ENCODE data around the gene MED25. TPM values are rescaled to one million over a fixed set of nuclear protein-coding genes. Genes with fewer than 3 reads are reported as not detected.

The MED25 gene
- total RNA-seq, 1 experiment from 2014 or later, result 16.1 TPM

DNA sequence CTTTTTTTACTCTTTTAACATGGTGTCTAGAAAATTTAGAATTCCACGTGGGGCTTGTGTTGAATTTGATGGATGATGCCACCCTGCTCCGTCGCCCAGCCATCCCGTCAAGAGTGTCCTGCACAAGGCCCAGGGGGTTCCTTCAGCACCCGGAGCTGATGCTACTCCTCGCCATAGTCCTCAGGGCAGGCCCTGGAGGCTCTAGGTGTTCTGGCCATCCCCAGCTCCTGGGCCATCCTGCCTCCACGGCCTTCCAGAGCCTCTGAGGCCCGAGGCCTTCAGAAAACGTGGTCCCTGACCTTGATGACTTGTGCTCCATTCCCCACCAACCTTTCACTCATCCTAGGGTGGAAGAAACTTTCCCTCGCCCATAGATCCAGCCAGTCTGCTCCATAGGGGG is 55.7 kb downstream of the MED25 start:
- no peak for DNase-seq (ENCODE audit: low spot score)

DNA sequence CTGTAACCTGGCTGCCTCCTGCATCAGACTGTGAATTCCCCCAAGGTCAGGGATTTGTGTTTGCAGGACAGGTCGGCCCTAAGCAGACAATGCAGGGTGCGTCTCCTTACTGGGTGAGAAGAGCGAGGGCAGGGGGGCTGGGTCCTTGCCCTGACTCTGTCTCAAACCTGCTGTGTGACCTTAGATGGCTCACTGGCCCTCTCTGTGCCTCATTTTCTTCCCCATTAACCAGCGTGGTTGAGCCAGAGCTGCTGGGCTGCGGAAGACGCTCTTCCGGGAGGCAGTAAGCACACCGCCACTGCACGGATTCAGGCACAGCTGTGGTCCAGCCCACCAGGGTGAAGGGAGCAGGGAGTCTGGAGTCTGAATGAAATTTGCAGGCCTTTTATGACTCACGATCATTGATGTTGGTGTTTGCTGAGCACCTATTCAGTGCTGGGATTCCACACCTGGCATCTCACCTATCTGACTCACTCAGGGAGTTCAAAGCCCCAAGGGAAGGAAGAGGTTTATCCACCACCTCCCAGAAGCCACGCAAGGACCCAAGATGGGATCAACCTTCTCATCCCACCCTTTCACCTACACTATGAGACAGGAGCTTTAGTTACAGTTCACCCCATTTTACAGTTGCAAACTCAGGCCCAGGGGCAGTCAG is 56.5 kb downstream of the MED25 start:
- DNase-seq (ENCODE audit: low spot score), result no peak

DNA sequence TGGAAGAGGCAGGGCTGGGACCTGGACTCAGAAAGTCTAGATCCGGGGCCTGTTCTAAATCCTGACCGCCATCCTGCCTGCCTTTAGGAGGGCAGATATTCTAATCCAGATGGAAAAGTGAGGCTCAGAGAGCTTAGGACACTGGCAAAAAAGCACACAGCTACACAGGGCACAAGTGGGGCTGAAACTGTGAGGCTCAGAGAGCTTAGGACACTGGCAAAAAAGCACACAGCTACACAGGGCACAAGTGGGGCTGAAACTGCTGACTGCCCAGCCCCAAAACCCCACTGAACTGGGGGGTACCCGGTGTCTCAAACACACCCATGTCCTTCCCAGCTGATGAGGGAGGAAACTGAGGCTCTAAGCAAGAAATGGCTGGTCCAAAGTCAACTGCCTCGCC is 57.1 kb downstream of the MED25 start:
- DNase-seq (ENCODE audit: low spot score), result no peak

DNA sequence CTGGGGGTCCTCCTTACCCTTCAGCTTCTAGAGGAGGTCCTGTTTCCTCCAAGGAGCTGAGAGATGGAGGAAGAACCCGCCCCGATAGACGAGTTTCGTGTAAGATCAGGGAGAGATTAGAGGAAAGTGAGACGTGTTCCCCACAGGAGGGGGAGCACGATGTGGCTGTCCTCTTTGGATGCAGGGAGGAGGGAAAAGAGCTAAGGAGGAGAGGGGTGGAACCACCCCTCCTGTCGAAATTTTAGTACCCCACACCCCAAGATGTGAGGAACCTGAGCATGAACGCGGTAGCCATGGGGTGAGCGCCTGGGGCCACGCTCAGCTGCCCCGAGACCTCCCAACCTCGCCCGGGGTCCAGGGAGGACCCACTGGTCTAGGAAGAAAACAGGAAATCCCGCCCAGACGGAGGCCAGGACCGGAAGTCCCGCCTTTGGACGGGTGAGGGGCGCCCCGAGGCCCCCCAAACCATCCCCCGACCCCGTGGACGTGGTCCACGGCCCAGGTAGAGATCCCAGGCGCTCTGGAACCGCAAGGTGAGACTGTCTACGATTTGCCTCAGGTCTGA is 57.9 kb downstream of the MED25 start:
- DNase-seq (ENCODE audit: low spot score), result no peak

DNA sequence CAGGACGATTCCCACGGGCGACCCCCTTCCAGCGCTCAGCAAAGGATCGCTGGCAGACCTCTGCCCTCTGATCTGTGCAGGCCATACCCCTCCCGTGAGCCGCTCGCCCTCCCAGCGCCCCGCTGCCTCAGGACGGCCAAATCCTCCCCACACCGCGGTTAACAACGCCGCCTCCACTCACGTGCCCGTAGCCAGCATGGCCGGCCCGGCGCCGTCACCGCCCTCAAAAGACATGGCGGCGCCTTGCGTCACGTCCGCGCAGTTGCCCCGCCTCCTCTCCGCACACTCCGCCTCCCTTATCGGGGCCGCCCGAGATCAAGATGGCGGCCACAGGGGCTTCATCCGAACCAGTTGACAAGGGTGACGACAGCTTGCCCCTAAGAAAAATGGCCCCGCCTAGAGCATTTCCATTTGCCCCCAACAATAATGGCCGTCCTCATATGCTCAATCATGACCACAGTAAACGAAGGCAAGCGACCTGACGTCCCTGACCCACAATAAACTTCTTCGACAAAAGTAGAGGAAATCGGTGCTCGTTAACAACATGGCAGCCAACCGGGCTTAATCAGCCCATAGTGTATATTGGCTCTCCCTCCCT is 58.4 kb downstream of the MED25 start:
- DNase-seq (ENCODE audit: low spot score), result peak; percentile 98

DNA sequence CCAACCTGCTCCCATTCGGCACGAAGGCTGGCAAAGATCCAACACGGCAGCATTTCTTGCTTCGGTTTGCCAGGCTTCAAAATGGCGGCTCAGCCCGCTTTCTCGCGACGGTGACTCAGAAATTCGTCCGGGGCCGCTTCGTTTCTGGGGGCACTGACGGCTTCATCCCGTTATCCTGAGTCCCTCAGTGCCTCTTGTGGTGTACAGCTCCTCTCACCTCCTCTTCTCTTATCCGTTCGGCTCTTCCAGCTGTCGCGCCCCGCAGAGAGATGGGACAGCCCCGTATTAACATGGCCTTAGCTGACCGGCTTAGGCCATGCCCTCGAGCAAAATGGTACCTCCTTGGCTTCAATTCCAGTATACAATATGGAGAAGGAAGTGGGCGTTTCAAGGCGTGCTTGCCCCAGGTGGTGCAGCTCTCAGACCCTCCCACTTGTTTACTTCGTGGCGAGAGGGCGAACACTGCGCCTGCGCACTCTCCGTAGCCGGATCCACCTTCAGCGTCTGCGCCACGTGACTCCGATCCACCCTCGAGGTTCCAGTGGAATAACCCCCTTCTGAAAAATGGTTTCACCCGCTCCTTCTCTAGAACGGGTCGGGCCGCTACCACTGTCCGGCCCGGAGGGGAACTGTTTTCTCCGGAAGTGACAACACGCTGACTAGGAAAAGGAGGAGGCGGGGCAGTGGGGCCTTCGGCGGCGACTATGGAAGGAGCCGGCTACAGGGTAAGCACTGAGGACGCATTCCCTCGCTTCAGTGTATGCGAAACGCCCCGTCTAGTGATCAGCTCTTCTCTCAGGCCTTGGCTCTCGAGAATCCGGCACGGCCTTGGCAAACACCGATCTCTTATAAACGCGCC is 59.2 kb downstream of the MED25 start, which contains the start of the genes AKT1S1 and TBC1D17:
Gene AKT1S1 (minus strand): TSS at position 336 of the 859 bp plus-strand sequence. CDS start 4,060 bp downstream, outside the sequence.
Gene TBC1D17 (plus strand): TSS at position 683 of the 859 bp plus-strand sequence. CDS start 22 bp downstream, at position 705.
- peak; percentile 100 for DNase-seq (ENCODE audit: low spot score)

DNA sequence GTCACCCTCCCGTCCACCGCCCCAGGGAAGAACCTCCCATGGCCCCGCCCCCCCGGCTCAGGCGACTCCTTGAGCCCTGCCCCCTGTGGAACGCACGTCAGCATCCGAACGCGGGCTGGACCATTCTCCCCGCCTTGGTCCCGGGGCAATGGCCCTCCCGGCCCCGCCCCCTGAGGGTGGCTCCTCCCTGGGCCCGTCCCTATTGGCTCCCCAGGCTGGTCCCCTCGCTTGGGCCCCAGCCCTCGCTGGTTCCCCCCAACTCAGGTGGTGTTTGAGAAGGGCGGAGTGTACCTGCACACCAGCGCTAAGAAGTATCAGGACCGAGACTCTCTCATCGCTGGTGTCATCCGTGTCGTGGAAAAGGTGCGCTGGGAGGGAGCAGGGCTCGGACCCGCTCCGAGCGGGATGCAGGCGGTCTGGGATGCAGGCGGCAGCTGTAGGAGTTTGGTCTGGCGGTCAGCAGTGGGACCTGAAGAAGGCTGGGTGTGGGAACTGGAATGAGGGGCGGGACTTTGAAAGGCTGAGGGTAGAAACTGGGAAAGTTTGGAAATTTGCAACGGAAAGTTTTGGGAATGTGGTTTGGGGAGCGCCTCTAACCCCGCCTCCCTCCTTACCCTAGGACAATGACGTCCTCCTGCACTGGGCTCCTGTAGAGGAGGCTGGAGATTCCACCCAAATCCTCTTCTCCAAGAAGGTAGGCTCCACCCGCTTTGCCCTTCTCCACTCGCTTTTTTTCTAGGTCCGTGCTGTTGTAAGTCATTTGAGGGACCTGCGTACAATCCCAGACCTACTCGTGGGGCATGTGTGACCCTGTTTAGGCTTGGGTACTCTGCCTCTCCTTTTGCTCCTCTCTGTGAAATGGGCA is 60.0 kb downstream of the MED25 start:
- DNase-seq (ENCODE audit: low spot score), result peak; percentile 97

DNA sequence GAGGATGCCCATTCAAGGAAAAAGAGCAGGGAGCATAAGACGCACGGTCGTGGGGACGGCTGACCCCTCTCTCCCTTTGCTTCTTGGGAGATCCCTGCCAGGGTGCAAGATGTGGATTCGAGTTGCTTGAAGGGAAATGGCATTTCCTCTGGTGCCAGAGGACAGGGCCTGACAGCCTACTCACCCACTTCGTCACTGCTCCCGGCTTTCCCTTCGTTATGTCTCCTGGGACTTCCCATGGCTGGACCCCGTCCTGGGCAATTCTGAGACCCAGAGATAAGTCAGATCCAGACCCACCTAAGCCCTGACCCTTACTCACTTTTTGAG is 60.6 kb downstream of the MED25 start:
- no peak for DNase-seq (ENCODE audit: low spot score)

DNA sequence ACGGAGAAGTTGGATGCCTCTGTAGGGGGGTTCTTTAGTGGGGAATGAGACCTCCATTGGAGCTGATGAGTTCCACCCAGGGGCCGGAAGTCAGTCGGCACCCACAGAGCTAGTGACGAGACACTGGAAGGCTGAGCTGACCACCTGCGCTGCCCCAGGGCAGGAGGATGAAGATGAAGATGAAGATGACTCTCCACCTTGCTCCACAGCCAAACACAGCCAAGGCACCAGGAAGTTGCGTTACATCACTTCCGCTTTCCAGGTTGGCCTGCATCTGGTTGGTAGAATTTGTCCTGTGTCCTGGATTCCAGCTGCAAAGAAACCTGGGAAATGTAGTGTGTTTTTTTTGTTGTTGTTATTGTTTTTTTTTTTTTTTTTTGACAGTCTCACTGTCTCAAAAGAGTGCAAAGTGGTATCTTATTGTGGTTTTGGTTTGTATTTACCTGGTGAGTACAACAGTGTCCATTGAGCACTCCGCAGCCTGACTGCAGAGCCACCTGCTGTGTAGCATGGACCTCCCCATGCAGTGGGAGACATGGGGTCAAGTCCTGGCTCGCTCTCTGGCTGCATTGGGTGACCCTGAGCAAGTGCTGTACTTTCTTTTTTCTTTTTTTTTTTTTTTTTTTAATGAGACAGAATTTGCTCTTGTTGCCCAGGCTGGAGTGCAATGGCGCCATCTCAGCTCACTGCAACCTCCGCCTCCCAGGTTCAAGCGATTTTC is 61.3 kb downstream of the MED25 start:
- DNase-seq (ENCODE audit: low spot score), result no peak

DNA sequence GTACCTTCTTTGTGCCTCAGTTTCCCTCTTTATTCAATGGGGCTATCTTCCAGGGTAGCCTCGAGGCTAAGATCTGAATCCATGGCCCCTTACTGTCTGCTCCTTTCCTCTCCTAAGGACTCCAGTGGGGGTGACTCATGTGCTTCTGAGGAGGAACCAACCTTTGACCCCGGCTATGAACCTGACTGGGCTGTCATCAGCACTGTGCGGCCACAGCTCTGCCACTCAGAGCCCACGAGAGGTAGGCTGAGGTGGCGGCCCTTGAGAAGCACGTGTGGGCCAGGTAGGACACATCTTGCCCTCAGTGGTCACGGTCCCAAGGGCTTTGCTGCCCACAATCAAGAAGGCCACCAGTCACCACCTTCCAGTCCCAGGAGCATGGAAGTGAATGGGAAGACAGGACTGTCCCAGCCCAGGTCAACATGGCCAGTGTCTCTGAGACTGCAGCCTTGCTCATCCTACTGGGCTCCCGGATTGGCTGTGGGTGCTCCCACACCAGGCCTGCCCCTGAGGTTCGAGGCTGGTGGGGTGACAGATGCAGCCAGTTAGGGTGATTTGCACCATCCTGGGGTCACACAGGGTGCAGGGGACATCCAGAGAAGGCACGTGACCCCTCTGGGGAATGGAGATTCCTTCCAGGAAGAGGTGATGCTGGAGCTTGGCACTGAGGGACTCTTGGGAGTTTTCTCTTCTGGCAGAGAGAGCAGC is 62.2 kb downstream of the MED25 start:
- no peak for DNase-seq (ENCODE audit: low spot score)

DNA sequence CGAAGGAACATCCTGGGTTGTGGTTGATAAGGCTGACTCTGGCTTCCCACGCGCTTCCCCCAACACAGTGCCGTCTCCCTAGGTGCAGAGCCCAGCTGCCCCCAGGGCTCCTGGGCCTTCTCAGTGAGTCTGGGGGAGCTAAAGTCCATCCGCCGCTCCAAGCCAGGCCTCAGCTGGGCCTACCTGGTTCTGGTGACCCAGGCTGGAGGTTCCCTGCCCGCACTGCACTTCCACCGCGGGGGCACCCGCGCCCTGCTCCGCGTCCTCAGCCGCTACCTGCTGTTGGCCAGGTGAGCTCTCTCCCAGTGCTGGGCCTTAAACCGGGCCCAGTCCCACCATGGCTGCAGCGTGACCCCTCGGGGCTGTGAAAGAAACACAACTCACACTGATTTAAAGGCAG is 63.1 kb downstream of the MED25 start:
- no peak for DNase-seq (ENCODE audit: low spot score)

DNA sequence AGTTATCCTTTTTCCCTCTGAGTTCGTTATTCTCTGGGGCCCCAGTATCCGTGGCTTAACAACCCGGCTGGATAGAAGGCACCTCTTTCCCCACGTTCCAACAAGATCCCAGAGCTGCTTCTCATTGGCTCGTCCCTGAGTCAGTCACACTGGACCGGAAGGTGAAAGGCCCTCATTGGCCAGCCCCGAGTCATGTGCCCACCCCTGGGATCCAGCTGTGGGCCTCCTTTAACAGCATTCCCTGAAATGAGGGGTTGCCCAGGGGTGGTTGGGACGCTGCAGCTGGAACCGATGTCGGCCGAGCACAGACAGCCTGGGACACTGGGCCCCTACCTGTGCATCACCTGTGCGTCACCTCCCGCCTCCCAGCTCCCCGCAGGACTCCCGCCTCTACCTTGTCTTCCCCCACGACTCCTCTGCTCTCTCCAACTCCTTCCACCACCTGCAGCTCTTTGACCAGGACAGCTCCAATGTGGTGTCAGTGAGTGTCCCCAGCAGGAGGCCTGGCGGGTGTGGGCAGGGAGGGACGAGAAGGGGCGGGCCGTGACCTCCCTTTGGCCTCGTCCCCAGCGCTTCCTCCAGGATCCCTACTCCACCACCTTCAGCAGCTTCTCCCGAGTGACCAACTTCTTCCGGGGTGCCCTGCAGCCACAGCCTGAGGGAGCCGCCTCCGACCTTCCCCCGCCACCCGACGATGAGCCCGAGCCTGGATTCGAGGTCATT is 63.7 kb downstream of the MED25 start:
- no peak for DNase-seq (ENCODE audit: low spot score)

DNA sequence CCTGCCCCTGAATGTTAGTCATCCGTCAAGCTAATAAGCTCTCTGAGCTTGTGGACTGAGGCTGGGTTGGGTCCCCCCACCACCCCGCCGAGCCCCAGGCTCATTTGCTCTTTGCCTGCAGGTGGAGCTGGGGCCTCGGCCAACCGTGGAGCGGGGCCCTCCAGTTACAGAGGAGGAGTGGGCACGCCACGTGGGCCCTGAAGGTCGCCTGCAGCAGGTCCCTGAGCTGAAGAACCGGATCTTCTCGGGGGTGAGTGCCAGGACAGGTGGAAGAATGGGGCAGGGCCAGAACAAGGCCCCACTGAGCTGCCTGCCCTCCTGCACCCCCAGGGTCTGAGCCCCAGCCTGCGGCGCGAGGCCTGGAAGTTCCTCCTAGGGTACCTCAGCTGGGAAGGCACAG is 64.6 kb downstream of the MED25 start:
- DNase-seq (ENCODE audit: low spot score), result no peak

DNA sequence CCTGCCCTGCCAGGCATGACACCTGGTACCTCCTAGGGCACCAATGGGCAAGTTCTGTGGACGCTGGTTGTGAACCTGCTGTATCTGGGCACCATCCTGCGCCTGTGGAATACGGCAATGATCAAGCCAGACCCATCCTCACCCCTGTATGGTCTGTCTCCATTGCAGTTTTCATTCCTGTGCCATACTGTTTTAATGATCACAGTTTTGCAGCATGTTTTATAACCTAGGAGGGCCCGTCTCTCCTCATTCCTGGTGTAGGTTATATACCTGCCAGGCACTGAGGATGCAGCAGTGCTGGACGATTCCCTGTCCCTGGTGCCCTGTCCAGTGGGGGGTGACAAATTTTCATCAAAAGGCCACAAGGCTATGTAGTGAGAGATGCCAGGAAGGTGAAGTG is 65.0 kb downstream of the MED25 start:
- DNase-seq (ENCODE audit: low spot score), result no peak

DNA sequence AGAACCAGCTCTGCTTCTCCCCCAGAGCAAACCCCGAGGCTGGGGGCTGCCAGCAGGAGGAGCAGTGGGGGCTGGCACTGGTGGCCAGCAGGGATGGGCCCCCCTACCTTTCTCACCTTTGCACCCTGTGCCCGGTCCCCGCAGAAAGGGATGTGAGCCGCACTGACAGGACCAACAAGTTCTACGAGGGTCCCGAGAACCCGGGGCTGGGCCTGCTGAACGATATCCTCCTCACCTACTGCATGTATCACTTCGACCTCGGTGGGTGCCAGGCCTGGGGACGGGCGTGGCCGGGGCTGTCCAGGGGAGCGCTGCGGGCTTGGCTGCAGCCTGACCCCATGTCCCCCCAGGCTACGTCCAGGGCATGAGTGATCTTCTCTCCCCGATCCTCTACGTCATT is 66.0 kb downstream of the MED25 start:
- no peak for DNase-seq (ENCODE audit: low spot score)

DNA sequence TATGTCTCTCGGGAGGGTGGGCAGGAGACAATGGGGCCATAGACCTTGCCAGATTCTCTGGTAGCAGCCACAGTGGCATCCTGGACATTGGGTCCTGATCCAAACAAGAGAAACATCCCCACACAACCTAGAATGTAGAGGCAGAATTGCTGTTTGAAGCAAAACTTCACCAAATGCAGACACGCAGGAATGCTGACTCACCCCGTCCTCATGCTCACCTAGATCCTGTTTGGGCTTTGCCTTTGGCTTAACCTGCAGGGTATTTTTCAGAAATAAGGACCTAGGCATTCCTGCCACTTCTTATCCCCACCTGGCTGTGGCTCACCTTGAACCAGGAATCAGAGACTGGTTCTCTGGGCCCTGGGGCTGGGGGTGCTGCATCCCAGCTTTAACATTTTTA is 66.7 kb downstream of the MED25 start:
- DNase-seq (ENCODE audit: low spot score), result no peak

Data from H4 (cell line).